Stimulated activated CD4-positive, alpha-beta T cell treated with anti-CD3 and anti-CD28 coated beads, Interleukin-4, amount 100 ng/mL, for 1 hour (primary cell): ENCODE results near the gene MSH6.
"Not testable (repeated sequence)": the region's sequence is repeated elsewhere in the genome, so short reads cannot be mapped to it uniquely, and the experiment has no call there.

Source experiments
- DNase-seq: peaks from one replicate; pipeline ENCODE4 v3.0.0-alpha.2; 2020

The MSH6 gene

GRCh38 chr2:47849368-47849767 lies 66.4 kb downstream of the MSH6 start:
- no peak for DNase-seq

GRCh38 chr2:47850198-47850597 lies 67.3 kb downstream of the MSH6 start:
- no peak for DNase-seq

DNA sequence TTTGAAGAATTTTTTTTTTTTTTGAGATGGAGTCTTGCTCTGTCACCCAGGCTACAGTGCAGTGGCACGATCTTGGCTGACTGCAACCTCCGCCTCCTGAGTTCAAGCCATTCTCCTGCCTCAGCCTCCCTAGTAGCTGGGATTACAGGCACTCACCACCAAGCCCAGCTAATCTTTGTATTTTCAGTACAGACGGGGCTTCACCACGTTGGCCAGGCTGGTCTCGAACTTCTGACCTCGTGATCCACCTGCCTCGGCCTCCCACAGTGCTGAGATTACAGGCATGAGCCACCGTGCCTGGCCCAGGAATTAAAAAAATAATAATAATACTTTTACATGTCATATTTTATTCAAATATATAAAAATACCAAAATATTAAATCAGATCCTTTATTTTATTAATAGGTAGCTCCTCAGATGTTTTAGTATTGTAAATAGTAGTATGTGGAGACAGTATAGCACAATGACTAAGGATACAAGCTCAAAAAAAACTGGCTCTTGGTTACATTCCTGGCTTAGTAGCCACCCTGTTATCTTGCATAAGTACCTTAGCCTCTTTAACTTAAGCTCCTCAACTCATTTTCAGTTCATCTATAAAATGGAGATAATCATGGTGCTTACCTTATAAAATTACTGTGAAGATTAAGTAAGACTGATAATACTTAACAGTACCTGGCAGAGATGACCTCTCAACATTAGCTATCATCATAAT lies 70.3 kb downstream of the MSH6 start:
- not testable (repeated sequence) for DNase-seq
